ENCODE measurements around the gene WFDC2. TPM values are rescaled to one million over a fixed set of nuclear protein-coding genes. Genes with fewer than 3 reads are reported as not detected.
"Not testable (repeated sequence)": the region's sequence is repeated elsewhere in the genome, so short reads cannot be mapped to it uniquely, and the experiment has no call there.

WFDC2 gene
- total RNA-seq, 1 donor, result not detected

- TF ChIP-seq CTCF (IDR thresholded peaks at IDR 0.05; ENCODE audit: insufficient read depth, low read depth, low read length), result no peak
- peak overlapping the region; percentile 45 for H3K4me3 ChIP-seq (ENCODE audit: low read depth, low read length)
- DNase-seq (ENCODE audit: low read depth), result no peak
Measured at GRCh38 chr20:45470937-45471336, 1.4 kb downstream of the WFDC2 start.

GRCh38 chr20:45472286-45472685, 2.7 kb downstream of the WFDC2 start:
- H3K4me3 ChIP-seq (ENCODE audit: low read depth, low read length), result not testable (repeated sequence)

GRCh38 chr20:45477530-45478148, 8.1 kb downstream of the WFDC2 start:
- DNase-seq (ENCODE audit: low read depth); H3K4me3 ChIP-seq (ENCODE audit: low read depth, low read length): not testable (repeated sequence)

More at GRCh38 chr20:45472286-45472685, 2.7 kb downstream of the WFDC2 start:
- DNase-seq (ENCODE audit: low read depth), result not testable (repeated sequence)

GRCh38 chr20:45479822-45480221, 10.3 kb downstream of the WFDC2 start:
- DNase-seq (ENCODE audit: low read depth), result no peak
- no peak for TF ChIP-seq CTCF (IDR thresholded peaks at IDR 0.05; ENCODE audit: insufficient read depth, low read depth, low read length)
- H3K4me3 ChIP-seq (ENCODE audit: low read depth, low read length), result no peak overlapping the region

- no peak for DNase-seq (ENCODE audit: low read depth)
- no peak overlapping the region for H3K4me3 ChIP-seq (ENCODE audit: low read depth, low read length)
- no peak for TF ChIP-seq CTCF (IDR thresholded peaks at IDR 0.05; ENCODE audit: insufficient read depth, low read depth, low read length)
Measured at GRCh38 chr20:45484676-45485075, 15.1 kb downstream of the WFDC2 start.

GRCh38 chr20:45485388-45485787, 15.8 kb downstream of the WFDC2 start:
- no peak overlapping the region for H3K4me3 ChIP-seq (ENCODE audit: low read depth, low read length)
- DNase-seq (ENCODE audit: low read depth), result no peak
- no peak for TF ChIP-seq CTCF (IDR thresholded peaks at IDR 0.05; ENCODE audit: insufficient read depth, low read depth, low read length)

- no peak overlapping the region for H3K4me3 ChIP-seq (ENCODE audit: low read depth, low read length)
- no peak for TF ChIP-seq CTCF (IDR thresholded peaks at IDR 0.05; ENCODE audit: insufficient read depth, low read depth, low read length)
- DNase-seq (ENCODE audit: low read depth), result no peak
Measured at GRCh38 chr20:45487231-45487635, 17.7 kb downstream of the WFDC2 start.

GRCh38 chr20:45489083-45489531, 19.6 kb downstream of the WFDC2 start:
- no peak overlapping the region for H3K4me3 ChIP-seq (ENCODE audit: low read depth, low read length)
- no peak for DNase-seq (ENCODE audit: low read depth)

More at GRCh38 chr20:45489083-45489531, 19.6 kb downstream of the WFDC2 start:
- TF ChIP-seq CTCF (IDR thresholded peaks at IDR 0.05; ENCODE audit: insufficient read depth, low read depth, low read length), result no peak
